ENCODE results near the gene IPO9.

IPO9 gene

DNA sequence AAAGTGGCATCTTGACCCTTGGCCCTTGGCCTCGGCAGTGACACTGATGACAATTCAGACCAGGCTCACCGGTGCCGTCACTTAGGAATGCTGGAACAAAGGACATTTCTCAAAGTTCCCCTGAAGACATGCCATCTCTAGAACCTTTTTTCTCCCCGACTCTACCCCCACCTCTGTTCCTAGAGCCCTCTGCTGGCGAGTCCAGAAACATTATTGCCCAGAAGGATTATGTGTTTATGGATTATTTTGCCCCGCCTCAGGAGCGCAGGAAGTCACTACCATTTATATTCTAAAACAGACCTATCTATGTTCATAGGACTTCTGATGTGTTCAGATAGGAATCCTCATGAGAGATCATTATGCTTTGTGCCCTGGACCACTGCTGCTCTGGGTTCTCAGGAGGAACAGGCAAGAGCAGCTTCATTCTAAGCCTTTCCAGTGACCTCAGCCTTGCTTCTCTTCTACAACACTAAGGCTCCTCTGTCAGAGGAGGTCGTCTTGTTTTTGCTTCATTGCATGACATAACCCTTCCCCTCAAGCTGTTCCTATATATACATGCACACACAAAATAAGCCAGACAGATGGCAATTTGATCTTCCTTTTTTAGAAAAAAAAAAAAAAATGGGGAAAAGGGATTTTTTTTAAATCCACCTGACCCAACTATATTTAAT, 47.3 kb downstream of the IPO9 start:
- Histone ChIP-seq H3K27ac (ENCODE audit: low read depth, low read length, poor library complexity, severe bottlenecking) (no peak overlapping the region), H3K36me3 (ENCODE audit: insufficient read depth, low read length) (peaks cover 62% of the 10 kb centered on the region), H2AFZ (ENCODE audit: low read length) (no peak overlapping the region), H3F3A (ENCODE audit: insufficient read depth, low read length) (no peaks in the 10 kb centered on the region), H3K9ac (ENCODE audit: low read length) (no peak overlapping the region), H3K4me1 (ENCODE audit: insufficient read depth, low read length, severe bottlenecking) (no peaks in the 10 kb centered on the region), H3K9me3 (ENCODE audit: low read length) (no peaks in the 10 kb centered on the region), H3K4me2 (ENCODE audit: low read length) (no peak overlapping the region), H3K27me3 (ENCODE audit: insufficient read depth, low read length) (no peaks in the 10 kb centered on the region), H3K79me2 (ENCODE audit: insufficient read depth, low read length) (no peaks in the 10 kb centered on the region), H4K20me1 (ENCODE audit: insufficient read depth, low read length) (no peaks in the 10 kb centered on the region), H3K9me2 (ENCODE audit: low read depth, low read length) (no peaks in the 10 kb centered on the region), H3K4me3 (ENCODE audit: low read depth, low read length, poor library complexity, severe bottlenecking) (no peak overlapping the region)
- TF ChIP-seq, protein P1, sequence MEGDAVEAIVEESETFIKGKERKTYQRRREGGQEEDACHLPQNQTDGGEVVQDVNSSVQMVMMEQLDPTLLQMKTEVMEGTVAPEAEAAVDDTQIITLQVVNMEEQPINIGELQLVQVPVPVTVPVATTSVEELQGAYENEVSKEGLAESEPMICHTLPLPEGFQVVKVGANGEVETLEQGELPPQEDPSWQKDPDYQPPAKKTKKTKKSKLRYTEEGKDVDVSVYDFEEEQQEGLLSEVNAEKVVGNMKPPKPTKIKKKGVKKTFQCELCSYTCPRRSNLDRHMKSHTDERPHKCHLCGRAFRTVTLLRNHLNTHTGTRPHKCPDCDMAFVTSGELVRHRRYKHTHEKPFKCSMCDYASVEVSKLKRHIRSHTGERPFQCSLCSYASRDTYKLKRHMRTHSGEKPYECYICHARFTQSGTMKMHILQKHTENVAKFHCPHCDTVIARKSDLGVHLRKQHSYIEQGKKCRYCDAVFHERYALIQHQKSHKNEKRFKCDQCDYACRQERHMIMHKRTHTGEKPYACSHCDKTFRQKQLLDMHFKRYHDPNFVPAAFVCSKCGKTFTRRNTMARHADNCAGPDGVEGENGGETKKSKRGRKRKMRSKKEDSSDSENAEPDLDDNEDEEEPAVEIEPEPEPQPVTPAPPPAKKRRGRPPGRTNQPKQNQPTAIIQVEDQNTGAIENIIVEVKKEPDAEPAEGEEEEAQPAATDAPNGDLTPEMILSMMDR (IDR thresholded peaks at IDR 0.05; ENCODE audit: low read length) = peak; percentile 33; the same call in 1 of the 2 replicates
- TF ChIP-seq EZH2 (IDR thresholded peaks at IDR 0.05; ENCODE audit: borderline replicate concordance, low read length) = no peak

DNA sequence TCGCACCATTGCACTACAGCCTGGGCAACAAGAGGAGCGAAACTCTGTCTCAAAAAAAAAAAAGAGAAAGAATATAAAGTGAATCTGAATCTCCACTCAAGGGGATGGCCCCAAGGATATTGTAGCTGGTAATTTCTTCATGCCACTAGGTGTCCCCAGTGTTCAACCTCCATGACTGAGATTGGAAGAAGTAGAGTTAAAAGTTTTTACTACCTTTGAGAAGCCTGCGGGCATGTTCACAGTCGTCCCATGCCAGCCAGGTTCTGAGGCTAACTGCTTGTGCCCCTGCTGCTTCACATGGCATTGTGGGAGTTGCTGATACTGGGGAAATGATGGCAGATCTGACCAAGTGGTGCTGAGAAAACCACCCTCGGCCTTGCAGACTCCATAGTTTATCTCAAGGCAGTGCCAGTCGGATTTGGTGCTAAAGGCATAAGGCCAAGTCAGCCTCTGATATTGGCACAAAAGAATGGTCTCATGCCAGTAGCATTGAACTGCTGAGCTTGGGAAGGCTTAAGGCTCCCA, 49.0 kb downstream of the IPO9 start:
- H3K79me2 ChIP-seq (ENCODE audit: insufficient read depth, low read length) = no peaks in the 10 kb centered on the region
- peaks cover 46% of the 10 kb centered on the region for H3K36me3 ChIP-seq (ENCODE audit: insufficient read depth, low read length)
- no peaks in the 10 kb centered on the region for H3K9me2 ChIP-seq (ENCODE audit: low read depth, low read length)
- H4K20me1 ChIP-seq (ENCODE audit: insufficient read depth, low read length) = no peaks in the 10 kb centered on the region
- no peak overlapping the region for H2AFZ ChIP-seq (ENCODE audit: low read length)
- H3K4me3 ChIP-seq (ENCODE audit: low read depth, low read length, poor library complexity, severe bottlenecking) = no peak overlapping the region
- no peaks in the 10 kb centered on the region for H3K27me3 ChIP-seq (ENCODE audit: insufficient read depth, low read length)
- no peak overlapping the region for H3K4me2 ChIP-seq (ENCODE audit: low read length)
- no peaks in the 10 kb centered on the region for H3K4me1 ChIP-seq (ENCODE audit: insufficient read depth, low read length, severe bottlenecking)
- H3K9ac ChIP-seq (ENCODE audit: low read length) = no peak overlapping the region
- H3K27ac ChIP-seq (ENCODE audit: low read depth, low read length, poor library complexity, severe bottlenecking) = no peak overlapping the region
- H3K9me3 ChIP-seq (ENCODE audit: low read length) = no peaks in the 10 kb centered on the region
- H3F3A ChIP-seq (ENCODE audit: insufficient read depth, low read length) = no peaks in the 10 kb centered on the region
- TF ChIP-seq EZH2 (IDR thresholded peaks at IDR 0.05; ENCODE audit: borderline replicate concordance, low read length) = no peak
- TF ChIP-seq, protein P1 (IDR thresholded peaks at IDR 0.05; ENCODE audit: low read length) = peak; percentile 55

DNA sequence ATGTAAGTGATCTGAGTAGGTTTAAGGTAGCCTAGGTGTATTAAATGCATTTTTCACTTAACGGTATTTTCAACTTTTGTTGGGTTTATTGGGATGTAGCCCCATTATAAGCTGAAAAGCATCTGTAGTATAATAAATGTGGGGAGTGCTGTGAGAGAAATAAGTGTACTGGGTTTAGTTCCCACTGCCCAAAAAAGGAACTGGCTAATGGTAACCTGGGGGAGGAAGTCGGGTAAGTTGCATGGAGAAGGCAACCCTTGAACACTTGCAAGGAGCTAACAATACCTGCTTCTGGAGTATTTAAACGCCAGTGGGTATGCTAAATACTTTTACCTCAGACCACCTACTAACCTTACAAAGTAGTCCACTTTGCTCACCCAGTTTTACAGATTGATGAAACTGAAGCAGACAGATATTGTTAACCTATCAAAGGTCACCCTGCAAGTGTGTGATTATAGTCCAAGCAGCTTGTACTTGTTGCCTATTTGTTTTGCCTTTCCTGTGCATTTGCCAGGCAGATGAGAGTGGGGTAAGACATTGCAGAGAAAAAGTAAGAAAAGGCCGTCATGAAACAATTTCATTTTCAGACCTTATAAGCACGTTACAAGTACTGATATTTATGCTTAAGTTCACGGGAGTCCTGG, 52.1 kb downstream of the IPO9 start:
- Histone ChIP-seq H3K9ac (ENCODE audit: low read length) (no peak overlapping the region), H3K4me2 (ENCODE audit: low read length) (no peak overlapping the region), H3K4me3 (ENCODE audit: low read depth, low read length, poor library complexity, severe bottlenecking) (no peak overlapping the region), H4K20me1 (ENCODE audit: insufficient read depth, low read length) (no peaks in the 10 kb centered on the region), H3K27ac (ENCODE audit: low read depth, low read length, poor library complexity, severe bottlenecking) (no peak overlapping the region), H3K9me2 (ENCODE audit: low read depth, low read length) (no peaks in the 10 kb centered on the region), H3F3A (ENCODE audit: insufficient read depth, low read length) (no peaks in the 10 kb centered on the region), H3K27me3 (ENCODE audit: insufficient read depth, low read length) (no peaks in the 10 kb centered on the region), H3K79me2 (ENCODE audit: insufficient read depth, low read length) (no peaks in the 10 kb centered on the region), H2AFZ (ENCODE audit: low read length) (no peak overlapping the region), H3K4me1 (ENCODE audit: insufficient read depth, low read length, severe bottlenecking) (no peaks in the 10 kb centered on the region), H3K9me3 (ENCODE audit: low read length) (no peaks in the 10 kb centered on the region), H3K36me3 (ENCODE audit: insufficient read depth, low read length) (peaks cover 19% of the 10 kb centered on the region)
- TF ChIP-seq EZH2 (IDR thresholded peaks at IDR 0.05; ENCODE audit: borderline replicate concordance, low read length) = no peak
- TF ChIP-seq, protein P1 (IDR thresholded peaks at IDR 0.05; ENCODE audit: low read length) = no peak
